ENCODE data around the gene SMIM13. TPM values are rescaled to one million over a fixed set of nuclear protein-coding genes. Genes with fewer than 3 reads are reported as not detected.

The SMIM13 gene
- total and polyA plus RNA-seq, 2 donors (not counting 3 experiments of a cell fraction or from before 2014, with no cell fraction given): 3.2 to 14.7 TPM

DNA sequence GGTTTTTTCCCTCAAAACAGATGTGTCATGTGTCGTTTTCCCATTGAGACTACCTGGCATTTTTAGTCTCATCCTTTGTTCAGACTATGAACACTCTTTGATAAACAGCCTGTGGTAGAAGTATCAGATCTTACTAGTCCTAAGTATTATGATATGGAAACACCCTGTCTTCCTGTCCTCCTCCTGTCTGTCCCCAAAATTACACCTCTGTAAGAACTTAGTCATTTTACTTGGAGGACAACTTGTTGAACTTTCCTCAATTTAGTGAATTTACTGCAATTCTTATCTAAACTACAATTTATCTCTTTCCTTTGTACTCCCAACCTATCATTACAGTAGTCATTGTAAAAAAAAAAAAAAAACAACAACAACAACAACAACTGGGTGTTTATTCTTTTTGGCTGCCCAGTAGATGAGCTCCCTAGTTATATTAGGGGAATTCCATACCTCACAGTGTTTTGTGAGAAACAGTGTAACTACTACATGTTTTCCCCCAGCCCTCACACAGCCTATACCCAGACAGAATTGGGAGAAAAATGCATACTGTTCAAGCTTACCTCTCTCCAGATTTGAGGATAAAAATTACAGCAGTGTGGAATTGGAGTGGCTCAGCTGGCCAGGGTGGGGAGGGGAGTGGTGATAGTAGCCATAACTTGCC, 36.4 kb downstream of the SMIM13 start:
- FAIRE-seq (no peak), DNase-seq (ENCODE audit: low read depth, low spot score) (no peak)
- Histone ChIP-seq H3K4me1 (ENCODE audit: control insufficient read depth, extremely low read depth, insufficient read depth, low read length) (peaks cover 13% of the 10 kb centered on the region), H3K36me3 (ENCODE audit: control insufficient read depth in 2 of 2, extremely low read depth in 1 of 2, insufficient read depth in 2 of 2, low read length in 2 of 2) (peaks cover under 1 to 4% of the 10 kb centered on the region in 2 experiments), H3K79me2 (ENCODE audit: control insufficient read depth, insufficient read depth, low read length) (peaks cover 36% of the 10 kb centered on the region), H2AFZ (ENCODE audit: low read depth, low read length) (no peak overlapping the region), H3K27ac (ENCODE audit: insufficient read depth, low read depth, low read length) (no peak overlapping the region), H3K9ac (replicated peaks; ENCODE audit: extremely low read depth, insufficient read depth, low read length) (no peak overlapping the region), H3K9me3 (replicated peaks; ENCODE audit: control insufficient read depth, insufficient read depth, low read length) (no peaks in the 10 kb centered on the region), H4K20me1 (replicated peaks; ENCODE audit: control insufficient read depth, extremely low read depth, insufficient read depth, low read length) (no peaks in the 10 kb centered on the region), H3K4me3 (replicated peaks in 1 of 3; ENCODE audit: insufficient read depth in 1 of 3, low read depth in 1 of 3, low read length in 3 of 3) (no peak overlapping the region), H3K27me3 (ENCODE audit: control insufficient read depth in 2 of 2, insufficient read depth in 2 of 2, low read length in 2 of 2) (no peaks in the 10 kb centered on the region), H3K4me2 (ENCODE audit: insufficient read depth, low read length) (no peak overlapping the region), H3K9me1 (replicated peaks; ENCODE audit: control insufficient read depth, extremely low read depth, insufficient read depth, low read length) (no peaks in the 10 kb centered on the region)
- dilution Hi-C loops (cut with MboI; ENCODE audit: extremely low pct_ligation_motif_present, low sequenced_read_pairs) (loop anchor here (25.0 kb wide), 1 partner anchor 357 kb away; no protein-coding TSS in a partner anchor), intact Hi-C loops (cut with micrococcal nuclease) (loop anchor here (2.0 kb wide), 1 partner anchor 35 kb away; no protein-coding TSS in a partner anchor)
- POLR2A ChIA-PET: no interaction called here
- BruUV-seq (replicated peaks): no TSS peak
- CTCF ChIA-PET: interaction anchor here (1.1 to 1.5 kb wide), 3 partner anchors 15 to 35 kb away, joined by 3 to 7 read pairs (median 3); no protein-coding TSS in a partner anchor
- no peak for TF ChIP-seq EZH2 (IDR thresholded peaks at IDR 0.05; ENCODE audit: borderline replicate concordance, low read depth, low read length, severe bottlenecking)
- no peak for TF ChIP-seq POLR2A (IDR thresholded peaks at IDR 0.05; ENCODE audit: low read depth, low read length)
- no peak for TF ChIP-seq MAX (IDR thresholded peaks at IDR 0.05; ENCODE audit: insufficient read depth, insufficient read length)
- TF ChIP-seq MYC (IDR thresholded peaks at IDR 0.05; ENCODE audit: low read depth, low read length): no peak
- no peak for TF ChIP-seq JUN (IDR thresholded peaks at IDR 0.05; ENCODE audit: borderline replicate concordance, insufficient read depth, insufficient read length, low read depth)
- TF ChIP-seq POLR2AphosphoS5 (IDR thresholded peaks at IDR 0.05; ENCODE audit: insufficient read depth, low read depth, low read length): no peak
- TF ChIP-seq FOS (IDR thresholded peaks at IDR 0.05; ENCODE audit: borderline replicate concordance, insufficient read depth, low read length): no peak
- TF ChIP-seq CTCF (IDR thresholded peaks at IDR 0.05; ENCODE audit: extremely low read depth in 1 of 2, insufficient read depth in 1 of 2, low read depth in 1 of 2, low read length in 2 of 2): no peak
- TF ChIP-seq GATA2 (IDR thresholded peaks at IDR 0.05; ENCODE audit: insufficient read depth, insufficient read length, low read depth, low read length): no peak
